IPS-NIHi11 (cell line): ENCODE data around the gene HNRNPA3.
"Not testable (repeated sequence)": the region's sequence is repeated elsewhere in the genome, so short reads cannot be mapped to it uniquely, and the experiment has no call there.

ENCODE experiments used
- DNase-seq: peaks from one replicate; pipeline ENCODE4 v3.0.0; 2012; ENCODE audit warnings: mixed read lengths, low spot score

The HNRNPA3 gene

GRCh38 chr2:177212106-177212890 lies at the start of gene HNRNPA3:
Gene HNRNPA3 (plus strand): TSS chr2:177212794. CDS start chr2:177212800, 6 bp downstream.
- DNase-seq: peak; percentile 99

- no peak for DNase-seq
These were observed 48.5 kb upstream of the HNRNPA3 start for GRCh38 chr2:177164131-177164530.

- DNase-seq: peak; percentile 76
These were observed 48.0 kb upstream of the HNRNPA3 start for GRCh38 chr2:177164584-177165052.

- DNase-seq: no peak
These were observed 47.5 kb upstream of the HNRNPA3 start for GRCh38 chr2:177165061-177165583.

- DNase-seq: no peak
These were observed 46.6 kb upstream of the HNRNPA3 start for GRCh38 chr2:177165721-177166711.

- DNase-seq: no peak
These were observed 42.6 kb upstream of the HNRNPA3 start for GRCh38 chr2:177169810-177170514.

- DNase-seq: no peak
These were observed 41.2 kb upstream of the HNRNPA3 start for GRCh38 chr2:177171418-177171865.

- no peak for DNase-seq
These were observed 40.3 kb upstream of the HNRNPA3 start for GRCh38 chr2:177172034-177172880.

- no peak for DNase-seq
These were observed 38.1 kb upstream of the HNRNPA3 start for GRCh38 chr2:177174486-177174885.

- no peak for DNase-seq
These were observed 36.5 kb upstream of the HNRNPA3 start for GRCh38 chr2:177175917-177176668.

GRCh38 chr2:177178797-177179196 lies 33.8 kb upstream of the HNRNPA3 start:
- DNase-seq: no peak

GRCh38 chr2:177179227-177179626 lies 33.4 kb upstream of the HNRNPA3 start:
- DNase-seq: no peak

GRCh38 chr2:177179671-177180070 lies 32.9 kb upstream of the HNRNPA3 start:
- not testable (repeated sequence) for DNase-seq

- DNase-seq: no peak
These were observed 32.2 kb upstream of the HNRNPA3 start for GRCh38 chr2:177180269-177181000.

- DNase-seq: no peak
These were observed 28.7 kb upstream of the HNRNPA3 start for GRCh38 chr2:177183860-177184259.

- no peak for DNase-seq
These were observed 28.0 kb upstream of the HNRNPA3 start for GRCh38 chr2:177184606-177185005.

GRCh38 chr2:177186038-177186437 lies 26.6 kb upstream of the HNRNPA3 start:
- not testable (repeated sequence) for DNase-seq

GRCh38 chr2:177187631-177188312 lies 24.8 kb upstream of the HNRNPA3 start:
- DNase-seq: no peak
